Gastrocnemius medialis (tissue), 4 donors: Measurements from ENCODE around the gene NEK11. TPM values are rescaled to one million over a fixed set of nuclear protein-coding genes. Genes with fewer than 3 reads are reported as not detected.

Experiments used
- ATAC-seq, 2 donors: fragments of 150-250 bp; one replicate each; pipeline ENCODE4 v1.9.1; 2016
- DNase-seq, 2 donors: peaks; one replicate each; pipeline ENCODE4 v3.0.0-alpha.2; 2019
- H3K27ac ChIP-seq, 4 donors: fragments of 200-600 bp; sonication (generic); 1 replicate in 1 of 4; 2 replicates in 3 of 4; pipeline ENCODE4 v1.5.1; 2016 to 2018; ENCODE audit warnings: mild to moderate bottlenecking in 2 of 4, moderate library complexity in 1 of 4
- H3K27me3 ChIP-seq, 3 donors: fragments of 200-600 bp; sonication (generic) in 2 of 3; 1 replicate in 1 of 3; 2 replicates in 2 of 3; pipeline versions ENCODE4 v1.5.1 to v1.6.0; 2016 to 2019; ENCODE audit warnings: mild to moderate bottlenecking in 1 of 3, moderate library complexity in 1 of 3
- H3K36me3 ChIP-seq, 2 donors: fragments of 200-600 bp; sonication (generic) in 1 of 2; one replicate each; pipeline ENCODE4 v1.5.1; 2017 to 2018
- H3K4me1 ChIP-seq, 2 donors: fragments of 200-600 bp; sonication (generic) in 1 of 2; one replicate each; pipeline ENCODE4 v1.5.1; 2016 to 2017; ENCODE audit warnings: mild to moderate bottlenecking in 2 of 2
- H3K4me3 ChIP-seq, 4 donors: fragments of 200-600 bp; sonication (generic) in 3 of 4; 1 replicate in 1 of 4; 2 replicates in 3 of 4; pipeline ENCODE4 v1.5.1; 2016 to 2019; ENCODE audit warnings: mild to moderate bottlenecking in 2 of 4
- H3K9me3 ChIP-seq, 3 donors: fragments of 200-600 bp; sonication (generic) in 2 of 3; 1 replicate in 1 of 3; 2 replicates in 2 of 3; pipeline ENCODE4 v1.5.1; 2016 to 2019
- POLR2A ChIP-seq, 2 donors: fragments of 450-650 bp; IDR thresholded peaks; one replicate each; pipeline ENCODE4 v1.6.1; 2017; ENCODE audit warnings: antibody characterized with exemption in 2 of 2, mild to moderate bottlenecking in 2 of 2, moderate library complexity in 2 of 2
- in situ Hi-C, 4 donors: fragments of 200-750 bp; cut with MboI; loops; one replicate each; pipeline versions ENCODE4 v1.15.0 to v1.8.0; 2017; ENCODE audit warnings: low sequenced_read_pairs in 4 of 4
- intact Hi-C: fragments of 100-400 bp; cut with DNase I; formaldehyde crosslinking; loops from one replicate; pipeline ENCODE4 v1.15.1; 2023; ENCODE audit warnings: low total_unique reads
- total RNA-seq, 4 donors: library from RNA; depleted of rRNA; stranded (reverse); fragments of >200 nt; gene quantifications; one replicate each; pipeline versions ENCODE4 v1.1.0 to v1.2.3, GENCODE V29; 2016
- TF ChIP-seq, protein P1 (sequence below), 5 experiments: fragments of 450-650 bp in 3 of 5; fragments of 200-600 bp in 2 of 5; sonication (generic) in 2 of 5; IDR thresholded peaks in 4 of 5; conservative IDR thresholded peaks in 1 of 5; 1 replicate in 4 of 5; 2 replicates in 1 of 5; pipeline ENCODE4 v1.5.1; 2016 to 2019; ENCODE audit warnings: antibody characterized with exemption in 5 of 5, mild to moderate bottlenecking in 3 of 5, moderate library complexity in 3 of 5

Gene NEK11
- total RNA-seq, 4 donors from 2014 or later: 2.1 to 5.2 (median 2.5) TPM

GRCh38 chr3:131169331-131169730 is 142.7 kb downstream of the NEK11 start:
- no peak for ATAC-seq

GRCh38 chr3:131172502-131173200 is 146.0 kb downstream of the NEK11 start:
- intact Hi-C loops (no loop called here), in situ Hi-C loops (no loop called here)
- TF ChIP-seq, protein P1, sequence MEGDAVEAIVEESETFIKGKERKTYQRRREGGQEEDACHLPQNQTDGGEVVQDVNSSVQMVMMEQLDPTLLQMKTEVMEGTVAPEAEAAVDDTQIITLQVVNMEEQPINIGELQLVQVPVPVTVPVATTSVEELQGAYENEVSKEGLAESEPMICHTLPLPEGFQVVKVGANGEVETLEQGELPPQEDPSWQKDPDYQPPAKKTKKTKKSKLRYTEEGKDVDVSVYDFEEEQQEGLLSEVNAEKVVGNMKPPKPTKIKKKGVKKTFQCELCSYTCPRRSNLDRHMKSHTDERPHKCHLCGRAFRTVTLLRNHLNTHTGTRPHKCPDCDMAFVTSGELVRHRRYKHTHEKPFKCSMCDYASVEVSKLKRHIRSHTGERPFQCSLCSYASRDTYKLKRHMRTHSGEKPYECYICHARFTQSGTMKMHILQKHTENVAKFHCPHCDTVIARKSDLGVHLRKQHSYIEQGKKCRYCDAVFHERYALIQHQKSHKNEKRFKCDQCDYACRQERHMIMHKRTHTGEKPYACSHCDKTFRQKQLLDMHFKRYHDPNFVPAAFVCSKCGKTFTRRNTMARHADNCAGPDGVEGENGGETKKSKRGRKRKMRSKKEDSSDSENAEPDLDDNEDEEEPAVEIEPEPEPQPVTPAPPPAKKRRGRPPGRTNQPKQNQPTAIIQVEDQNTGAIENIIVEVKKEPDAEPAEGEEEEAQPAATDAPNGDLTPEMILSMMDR (IDR thresholded peaks at IDR 0.05 in 4 of 5, conservative IDR thresholded peaks at IDR 0.05 in 1 of 5): no peak
- TF ChIP-seq POLR2A (IDR thresholded peaks at IDR 0.05): no peak
- H3K27me3 ChIP-seq: no peaks in the 10 kb centered on the region
- H3K27ac ChIP-seq: no peak overlapping the region
- ATAC-seq: no peak
- H3K4me3 ChIP-seq: no peak overlapping the region
- no peaks in the 10 kb centered on the region for H3K36me3 ChIP-seq
- DNase-seq: no peak
- no peaks in the 10 kb centered on the region for H3K9me3 ChIP-seq
- H3K4me1 ChIP-seq: no peaks in the 10 kb centered on the region

More at GRCh38 chr3:131169331-131169730, 142.7 kb downstream of the NEK11 start:
- H3K27ac ChIP-seq: no peak overlapping the region
- DNase-seq: no peak
- no peak for TF ChIP-seq POLR2A (IDR thresholded peaks at IDR 0.05)
- TF ChIP-seq, protein P1 (IDR thresholded peaks at IDR 0.05 in 4 of 5, conservative IDR thresholded peaks at IDR 0.05 in 1 of 5): no peak
- intact Hi-C loops (no loop called here), in situ Hi-C loops (no loop called here)
- no peaks in the 10 kb centered on the region for H3K9me3 ChIP-seq
- H3K36me3 ChIP-seq: no peaks in the 10 kb centered on the region
- no peak overlapping the region for H3K4me3 ChIP-seq
- H3K27me3 ChIP-seq: no peaks in the 10 kb centered on the region
- H3K4me1 ChIP-seq: no peaks in the 10 kb centered on the region

DNA sequence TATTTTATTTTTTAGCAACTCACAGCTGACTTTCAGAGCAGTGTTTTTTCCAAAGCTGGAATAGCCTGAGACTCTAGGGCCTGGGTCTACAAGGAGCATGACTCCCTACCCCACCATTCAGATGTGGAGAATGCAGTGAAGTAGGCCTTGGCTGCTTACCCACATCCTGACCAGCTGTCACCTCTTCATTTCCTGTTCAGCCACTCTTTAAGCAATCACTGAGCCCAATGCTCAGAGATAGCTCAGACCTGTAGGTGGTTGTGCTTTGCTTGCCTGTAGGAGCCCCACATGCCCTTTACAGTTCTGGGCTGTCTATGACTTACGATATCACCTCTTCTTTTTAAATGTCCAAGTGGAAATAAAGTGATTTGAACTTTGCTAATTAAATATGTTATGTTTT is 148.1 kb downstream of the NEK11 start:
- ATAC-seq (no peak), DNase-seq (no peak)
- in situ Hi-C loops: no loop called here
- no peaks in the 10 kb centered on the region for H3K9me3 ChIP-seq
- no peak overlapping the region for H3K4me3 ChIP-seq
- no peaks in the 10 kb centered on the region for H3K36me3 ChIP-seq
- TF ChIP-seq, protein P1 (IDR thresholded peaks at IDR 0.05 in 4 of 5, conservative IDR thresholded peaks at IDR 0.05 in 1 of 5): no peak
- no peak for TF ChIP-seq POLR2A (IDR thresholded peaks at IDR 0.05)
- no peaks in the 10 kb centered on the region for H3K27me3 ChIP-seq
- H3K27ac ChIP-seq: no peak overlapping the region
- intact Hi-C loops: no loop called here
- no peaks in the 10 kb centered on the region for H3K4me1 ChIP-seq

DNA sequence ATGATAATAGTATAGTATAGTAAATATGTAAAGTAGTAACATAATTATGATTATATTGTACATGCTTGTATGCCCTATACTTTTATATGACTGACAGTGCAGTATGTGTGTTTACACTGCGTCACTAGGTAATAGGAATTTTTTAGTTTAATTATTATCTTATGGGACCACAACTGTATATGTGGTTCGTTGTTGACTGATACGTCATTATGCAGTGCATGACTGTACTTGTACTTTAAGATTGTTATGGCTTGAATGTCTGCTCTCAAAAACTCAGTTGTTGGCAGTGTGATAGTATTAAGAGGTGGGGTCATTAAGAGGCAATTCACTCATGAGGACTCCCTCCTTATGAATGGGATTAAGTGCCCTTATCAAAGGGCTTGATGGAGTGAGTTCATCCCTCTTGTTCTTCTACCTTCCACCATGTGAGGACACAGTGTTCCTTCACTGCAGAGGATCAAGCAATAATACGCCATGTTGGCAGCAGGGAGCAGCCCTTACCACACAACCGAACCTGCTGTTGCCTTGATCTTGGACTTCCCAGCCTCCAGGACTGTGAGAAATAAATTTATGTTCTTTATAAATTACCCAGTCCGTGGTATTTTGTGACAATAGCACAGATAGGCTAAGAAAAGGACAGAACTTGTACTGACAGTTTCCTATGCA is 152.2 kb downstream of the NEK11 start:
- H3K9me3 ChIP-seq: no peaks in the 10 kb centered on the region
- ATAC-seq: no peak
- DNase-seq: no peak
- no peaks in the 10 kb centered on the region for H3K36me3 ChIP-seq
- H3K27ac ChIP-seq: no peak overlapping the region
- H3K27me3 ChIP-seq: no peaks in the 10 kb centered on the region
- H3K4me3 ChIP-seq: no peak overlapping the region
- TF ChIP-seq, protein P1 (IDR thresholded peaks at IDR 0.05 in 4 of 5, conservative IDR thresholded peaks at IDR 0.05 in 1 of 5): no peak
- no peak for TF ChIP-seq POLR2A (IDR thresholded peaks at IDR 0.05)
- intact Hi-C loops: no loop called here
- in situ Hi-C loops: no loop called here
- H3K4me1 ChIP-seq: no peaks in the 10 kb centered on the region
